Measurements from ENCODE around the gene ENDOV.

The ENDOV gene

DNA sequence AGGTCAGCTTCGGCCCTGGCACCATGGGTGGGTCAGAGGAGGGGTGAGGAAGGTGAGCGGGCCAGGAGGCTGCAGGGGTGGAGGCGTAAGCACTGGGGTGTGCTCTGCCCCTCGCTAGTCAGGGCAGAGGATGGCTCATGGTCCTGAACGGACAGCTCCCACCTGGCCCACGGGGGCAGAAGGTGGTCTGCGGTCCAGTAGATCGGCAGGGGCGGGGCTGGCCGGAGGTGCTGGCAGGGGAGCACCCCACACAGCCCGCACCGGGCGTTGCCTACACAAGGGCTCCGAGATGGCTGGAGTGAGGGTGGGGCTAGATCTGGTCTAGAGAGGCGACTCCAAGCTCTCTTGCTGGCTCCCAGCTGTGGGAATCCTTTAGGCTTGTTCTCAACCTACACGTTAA, 53.3 kb downstream of the ENDOV start:
- H3K27ac ChIP-seq, result no peak overlapping the region
- ChIA-PET POLR2A (ENCODE audit: low non-redundant PET) (interaction anchor here (1.3 kb wide), 1 partner anchor 14 kb away, joined by 7 read pairs; no protein-coding TSS in a partner anchor), CTCF (no interaction called here)

DNA sequence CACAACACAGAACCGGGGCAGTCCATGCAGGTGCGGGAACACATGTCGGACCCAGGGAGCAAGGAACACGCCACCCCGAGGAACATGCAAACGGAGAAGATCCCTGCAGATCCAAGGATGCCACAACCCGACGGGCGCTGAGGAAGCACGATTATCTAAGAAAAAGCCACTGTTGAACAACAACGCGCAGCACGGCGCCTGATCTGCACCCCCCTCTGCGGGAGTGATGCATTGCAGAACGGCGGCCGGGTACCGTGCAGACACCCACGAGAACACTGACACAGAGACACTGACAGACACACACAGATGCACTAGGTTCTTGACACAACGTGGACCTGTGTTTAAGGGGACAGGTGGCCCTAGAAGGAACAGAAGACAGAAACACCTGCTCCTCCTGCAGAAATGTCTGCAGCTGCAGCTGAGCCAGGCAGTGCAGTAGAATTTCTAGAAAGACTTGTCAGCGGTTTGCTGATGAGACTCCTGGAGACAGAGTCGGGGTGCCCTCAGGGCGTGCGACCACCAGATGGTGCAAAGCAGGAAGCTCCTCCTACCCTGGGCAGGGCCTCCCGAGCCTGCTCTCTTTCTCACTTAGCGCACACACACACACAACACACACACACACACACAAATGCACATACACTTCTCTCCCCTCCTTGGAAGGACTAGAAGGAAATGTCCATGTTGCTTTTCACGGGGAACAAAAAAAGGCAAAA, 54.0 kb downstream of the ENDOV start:
- DNase-seq (ENCODE audit: low spot score), result no peak
- ChIA-PET CTCF (no interaction called here), POLR2A (ENCODE audit: low non-redundant PET) (interaction anchor here (1.3 kb wide), 1 partner anchor 14 kb away, joined by 7 read pairs; no protein-coding TSS in a partner anchor)
- H3K27ac ChIP-seq, result no peak overlapping the region
- TF ChIP-seq CTCF (conservative IDR thresholded peaks at IDR 0.05; ENCODE audit: low read depth), result no peak

More for the DNA sequence above, 53.3 kb downstream of the ENDOV start:
- no peak for TF ChIP-seq CTCF (conservative IDR thresholded peaks at IDR 0.05; ENCODE audit: low read depth)
- DNase-seq (ENCODE audit: low spot score), result no peak

GRCh38 chr17:80469667-80470066, 54.7 kb downstream of the ENDOV start:
- CTCF ChIA-PET, result interaction anchor here (0.6 to 0.7 kb wide), 2 partner anchors 15 to 363 kb away, joined by 3 read pairs; no protein-coding TSS in a partner anchor
- POLR2A ChIA-PET (ENCODE audit: low non-redundant PET), result no interaction called here
- no peak for DNase-seq (ENCODE audit: low spot score)
- TF ChIP-seq CTCF (conservative IDR thresholded peaks at IDR 0.05; ENCODE audit: low read depth), result no peak
- H3K27ac ChIP-seq, result no peak overlapping the region

- CTCF ChIA-PET, result interaction anchor here (0.6 to 0.7 kb wide), 2 partner anchors 86 to 362 kb away, joined by 3 read pairs; no protein-coding TSS in a partner anchor
- DNase-seq (ENCODE audit: low spot score), result no peak
- TF ChIP-seq CTCF (conservative IDR thresholded peaks at IDR 0.05; ENCODE audit: low read depth), result no peak
- POLR2A ChIA-PET (ENCODE audit: low non-redundant PET), result no interaction called here
- H3K27ac ChIP-seq, result no peak overlapping the region
Observed at GRCh38 chr17:80470603-80471002, 55.6 kb downstream of the ENDOV start.

- ChIA-PET CTCF (interaction anchor here (0.6 to 2.1 kb wide), 2 partner anchors 104 to 1631 kb away, joined by 8 read pairs; no protein-coding TSS in a partner anchor), POLR2A (ENCODE audit: low non-redundant PET) (no interaction called here)
- no peak overlapping the region for H3K27ac ChIP-seq
- no peak for TF ChIP-seq CTCF (conservative IDR thresholded peaks at IDR 0.05; ENCODE audit: low read depth)
- no peak for DNase-seq (ENCODE audit: low spot score)
Observed at GRCh38 chr17:80471922-80472321, 57.0 kb downstream of the ENDOV start.

GRCh38 chr17:80472996-80473395, 58.0 kb downstream of the ENDOV start:
- H3K27ac ChIP-seq, result no peak overlapping the region
- DNase-seq (ENCODE audit: low spot score), result no peak
- POLR2A ChIA-PET (ENCODE audit: low non-redundant PET), result no interaction called here
- no peak for TF ChIP-seq CTCF (conservative IDR thresholded peaks at IDR 0.05; ENCODE audit: low read depth)
- CTCF ChIA-PET, result interaction anchor here (0.7 to 2.1 kb wide), 2 partner anchors 103 to 146 kb away, joined by 3 to 8 read pairs; no protein-coding TSS in a partner anchor

Data from RWPE1 (cell line).